ENCODE measurements around the gene MMP11. TPM values are rescaled to one million over a fixed set of nuclear protein-coding genes. Genes with fewer than 3 reads are reported as not detected.

Gene MMP11
- polyA plus RNA-seq, 3 donors from 2014 or later: 0.76 to 1.7 (median 1.2) TPM

DNA sequence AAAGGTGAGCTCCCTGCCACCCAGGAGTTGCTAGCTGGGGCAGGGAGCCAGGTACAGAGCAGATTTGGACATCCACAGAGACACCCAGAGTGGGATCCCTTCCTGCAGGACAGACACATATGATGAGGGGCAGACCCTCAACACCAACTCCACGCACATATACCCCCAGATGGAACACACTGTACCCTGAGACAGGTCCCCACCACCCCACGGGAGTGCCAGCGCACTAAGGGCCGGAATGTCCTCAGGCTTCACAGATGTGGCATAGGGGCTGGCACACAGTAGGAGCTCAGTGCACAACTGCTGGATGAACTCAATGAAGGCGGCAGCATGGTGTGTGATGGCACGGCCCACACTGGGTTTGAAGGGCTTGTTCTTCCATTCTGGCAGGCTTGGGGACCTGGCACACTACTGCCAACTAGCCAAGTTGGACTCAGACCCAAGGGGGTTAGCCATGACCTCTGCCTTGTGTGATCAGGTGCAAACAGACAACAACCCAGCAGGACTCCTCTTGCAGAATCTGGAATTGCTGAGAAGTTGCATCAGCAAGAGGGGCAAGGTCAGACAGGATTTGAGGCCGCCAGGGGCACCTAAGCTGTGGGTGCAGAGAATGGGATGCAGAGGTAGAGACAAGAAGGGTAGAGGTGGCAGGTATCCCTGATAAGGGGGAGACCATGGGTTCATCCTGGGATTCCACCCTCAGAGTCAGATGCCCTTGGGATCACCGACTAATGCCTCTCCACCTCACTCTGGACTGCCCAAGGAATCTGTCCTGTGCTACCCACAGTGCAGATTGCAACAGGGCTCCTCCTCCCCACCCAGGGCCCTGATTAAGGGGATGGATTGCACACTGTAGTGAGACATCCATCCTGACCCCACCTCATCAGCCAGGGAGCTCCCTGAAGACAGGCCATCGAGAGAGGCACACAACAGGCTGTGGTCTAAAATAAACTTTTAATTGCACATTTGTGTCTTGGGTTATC, 7.5 kb upstream of the MMP11 start:
- Mint-ChIP-seq H3K4me3 (peak overlapping the region; percentile 6 to 62 (median 50)), H3K27me3 (ENCODE audit: low read depth in 3 of 3) (peaks cover 0 to 3% (median 2%) of the 10 kb centered on the region in 3 donors), H3K9me3 (no peaks in the 10 kb centered on the region), H3K36me3 (no peaks in the 10 kb centered on the region), H3K4me1 (peaks cover 33 to 40% of the 10 kb centered on the region in 2 donors), H3K27ac (no peak overlapping the region)
- no peak for DNase-seq

DNA sequence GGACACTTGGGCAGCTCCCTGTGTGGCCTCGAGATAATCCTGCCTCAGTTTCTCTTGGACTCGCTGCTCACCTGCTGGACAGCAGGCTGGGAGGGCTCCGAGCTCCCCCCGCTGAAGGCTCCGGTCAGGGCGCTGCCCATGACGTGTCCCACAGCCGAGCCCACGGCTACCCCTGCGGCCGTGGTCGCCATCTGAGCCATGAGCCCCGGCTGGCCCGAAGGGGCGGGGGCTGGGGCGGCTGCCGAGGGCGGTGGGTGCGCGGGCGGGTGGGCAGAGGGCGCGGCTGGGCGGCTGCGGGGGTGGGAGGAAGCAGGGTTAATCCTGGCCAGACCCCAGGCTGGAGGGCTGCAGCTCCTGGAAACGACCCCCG, 5.4 kb upstream of the MMP11 start:
- Mint-ChIP-seq H3K27me3 (ENCODE audit: low read depth in 3 of 3) (peaks cover 0 to 3% (median 1%) of the 10 kb centered on the region in 3 donors), H3K36me3 (no peaks in the 10 kb centered on the region), H3K27ac (no peak overlapping the region), H3K4me3 (peak overlapping the region; percentile 69 to 85 (median 74)), H3K9me3 (no peaks in the 10 kb centered on the region), H3K4me1 (peaks cover 37 to 46% of the 10 kb centered on the region in 2 donors)
- no peak for DNase-seq

DNA sequence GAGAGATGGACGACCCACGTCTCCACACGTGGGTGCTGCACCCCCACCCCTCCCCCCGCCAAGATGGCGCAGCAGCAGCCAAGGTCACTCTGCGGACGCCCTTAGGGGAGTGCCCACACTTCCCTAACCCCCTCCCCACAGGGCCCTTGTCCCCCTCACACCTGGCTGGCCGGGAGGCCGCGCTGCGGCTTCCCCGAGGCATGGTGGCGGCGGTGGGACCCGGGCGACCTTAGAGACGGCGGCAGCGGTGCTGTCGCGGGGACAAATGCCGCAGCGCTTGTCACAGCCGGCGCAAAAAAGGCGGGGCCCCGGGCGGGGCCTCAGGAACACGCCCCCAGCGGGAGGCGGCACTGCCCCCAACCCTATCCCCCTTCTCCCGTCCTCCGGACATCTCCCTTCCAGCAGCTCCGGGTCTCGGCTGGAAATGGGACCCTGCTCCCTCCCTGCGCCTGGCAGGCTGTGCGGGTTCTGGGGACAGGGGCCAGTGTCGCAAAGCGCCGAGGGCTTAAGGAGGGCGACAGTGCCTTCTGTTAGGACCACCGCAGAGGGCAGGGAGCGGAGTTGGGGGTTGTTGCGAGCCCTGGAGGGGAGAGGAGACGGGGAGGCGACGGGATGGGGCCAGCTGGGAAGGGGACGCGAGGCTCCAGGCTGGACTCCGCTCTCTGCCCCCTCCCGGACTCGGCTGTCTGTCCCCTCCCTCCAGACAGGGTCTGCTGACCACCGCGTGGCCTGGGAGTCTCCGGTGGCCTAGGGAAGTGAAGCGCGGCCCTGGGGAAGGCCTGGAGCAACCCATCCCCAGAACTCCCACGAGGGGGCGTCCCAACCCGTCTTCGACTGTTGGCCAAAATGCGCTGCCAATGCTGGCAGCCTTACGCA, 4.7 kb upstream of the MMP11 start, which contains the start of gene CHCHD10:
CHCHD10 (minus strand) TSS at position 300 of the 876 bp plus-strand sequence; CDS start at position 202, 98 bp downstream.
- H3K4me3 Mint-ChIP-seq: peak within 1 kb of the TSS; percentile 77 to 86 (median 83)
- H3K4me1 Mint-ChIP-seq: peaks cover 32 to 42% of the 10 kb centered on the region in 2 donors
- H3K27me3 Mint-ChIP-seq (ENCODE audit: low read depth in 3 of 3): peaks cover 0 to 3% (median 1%) of the 10 kb centered on the region in 3 donors
- no peaks in the 10 kb centered on the region for H3K9me3 Mint-ChIP-seq
- no peaks in the 10 kb centered on the region for H3K36me3 Mint-ChIP-seq
- DNase-seq: peak; percentile 70 to 74 (median 72)
- peak within 1 kb of the TSS in 3 of 6 donors; percentile 60 to 76 (median 75) for H3K27ac Mint-ChIP-seq

DNA sequence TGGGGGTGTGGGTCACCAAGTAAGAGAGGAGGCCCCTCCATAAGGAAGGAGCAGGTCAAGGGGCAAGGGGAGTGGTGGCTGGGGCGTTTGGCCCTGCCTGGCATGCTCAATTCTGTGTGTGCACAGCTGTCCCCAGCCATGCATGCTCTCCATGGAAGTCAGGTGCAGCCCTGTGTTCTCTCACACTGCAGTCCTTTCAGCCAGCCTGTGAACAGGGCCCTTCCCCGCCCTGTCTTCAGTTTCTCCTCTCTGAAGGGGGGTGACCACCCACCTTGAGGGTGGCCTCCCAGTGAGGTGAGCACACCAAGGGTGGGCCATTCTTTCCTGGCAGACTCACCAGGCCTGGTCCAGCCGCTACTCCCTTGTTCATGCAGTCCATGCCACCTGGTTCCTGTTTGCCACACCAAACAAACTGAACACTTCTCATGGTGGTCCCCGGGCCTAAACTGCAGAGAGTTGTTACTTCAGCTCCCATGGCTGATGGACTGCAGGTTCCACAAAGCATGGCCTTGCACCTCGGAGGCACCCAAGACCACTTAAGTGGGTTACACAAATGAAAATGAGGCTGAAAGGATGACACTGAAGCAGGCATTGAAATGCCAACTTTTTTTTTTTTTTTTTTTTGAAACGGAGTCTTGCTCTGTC, 3.2 kb upstream of the MMP11 start:
- H3K27me3 Mint-ChIP-seq (ENCODE audit: low read depth in 3 of 3): peaks cover 0 to 3% (median 1%) of the 10 kb centered on the region in 3 donors

DNA sequence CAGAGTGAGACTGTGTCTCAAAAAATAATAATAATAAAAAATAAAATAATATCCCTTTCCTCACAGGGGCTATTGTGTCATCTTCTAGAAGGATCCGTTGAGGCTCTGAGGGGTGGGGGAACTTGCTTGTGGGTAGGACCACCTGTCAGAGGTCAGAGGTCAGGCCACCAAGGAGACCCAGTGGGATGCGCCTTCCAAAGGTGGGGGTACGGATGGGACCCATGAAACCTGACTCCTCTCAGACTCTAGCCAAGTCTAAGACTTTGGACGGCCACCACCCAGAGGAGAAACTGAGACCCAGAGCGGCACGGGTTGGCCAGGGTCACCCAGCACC, 367 bp upstream of the MMP11 start:
- DNase-seq: no peak
- H3K36me3 Mint-ChIP-seq: no peaks in the 10 kb centered on the region
- peak overlapping the region in 1 of 6 donors; percentile 49 for H3K27ac Mint-ChIP-seq
- H3K27me3 Mint-ChIP-seq (ENCODE audit: low read depth in 3 of 3): peaks cover 0 to 4% (median 2%) of the 10 kb centered on the region in 3 donors
- no peaks in the 10 kb centered on the region for H3K9me3 Mint-ChIP-seq
- peaks cover 5 to 15% of the 10 kb centered on the region in 2 donors for H3K4me1 Mint-ChIP-seq
- peak overlapping the region; percentile 54 to 75 (median 63) for H3K4me3 Mint-ChIP-seq

More for the DNA sequence above, 3.2 kb upstream of the MMP11 start:
- peaks cover 21 to 38% of the 10 kb centered on the region in 2 donors for H3K4me1 Mint-ChIP-seq
- H3K9me3 Mint-ChIP-seq: no peaks in the 10 kb centered on the region
- no peaks in the 10 kb centered on the region for H3K36me3 Mint-ChIP-seq
- H3K4me3 Mint-ChIP-seq: peak overlapping the region in 4 of 5 donors; percentile 26 to 85 (median 62)
- DNase-seq: no peak
- no peak overlapping the region for H3K27ac Mint-ChIP-seq

DNA sequence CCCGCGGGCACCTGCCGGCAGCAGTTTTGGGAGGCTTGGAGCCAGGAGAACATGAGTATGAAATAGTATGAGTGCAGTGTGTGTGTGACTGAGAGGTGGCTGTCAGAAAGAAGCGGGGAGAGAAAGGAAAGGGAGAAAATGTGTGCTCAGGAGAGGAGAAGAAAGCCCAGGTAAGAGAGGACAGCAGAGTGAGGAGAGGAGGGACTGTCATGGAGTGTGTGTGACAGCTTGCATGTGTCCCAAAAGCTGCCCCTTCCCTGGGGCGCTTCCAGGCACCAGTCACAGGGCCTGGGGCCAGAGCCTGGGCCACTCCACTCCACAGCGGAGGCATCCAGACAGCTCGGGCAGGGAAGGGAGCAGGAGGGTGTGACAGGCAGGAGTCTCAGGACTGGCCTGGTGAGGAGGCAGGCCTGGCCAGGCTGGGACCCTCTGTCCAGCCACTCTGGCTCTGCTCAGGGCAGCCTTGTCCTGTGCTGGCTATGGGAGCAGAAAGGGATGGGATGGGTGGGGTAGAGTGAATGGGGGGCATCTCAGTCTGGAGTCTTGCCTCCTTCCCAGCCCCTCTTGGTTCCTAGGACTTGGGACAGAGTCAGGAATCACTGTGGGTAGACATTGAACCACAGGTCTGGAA, 949 bp downstream of the MMP11 start:
- Mint-ChIP-seq H3K9me3 (no peaks in the 10 kb centered on the region), H3K36me3 (no peaks in the 10 kb centered on the region), H3K4me1 (peaks cover 5 to 13% of the 10 kb centered on the region in 2 donors), H3K27ac (peak overlapping the region in 1 of 6 donors; percentile 7), H3K4me3 (peak overlapping the region; percentile 19 to 65 (median 42)), H3K27me3 (ENCODE audit: low read depth in 3 of 3) (peaks cover 0 to 6% (median 2%) of the 10 kb centered on the region in 3 donors)
- DNase-seq: no peak

DNA sequence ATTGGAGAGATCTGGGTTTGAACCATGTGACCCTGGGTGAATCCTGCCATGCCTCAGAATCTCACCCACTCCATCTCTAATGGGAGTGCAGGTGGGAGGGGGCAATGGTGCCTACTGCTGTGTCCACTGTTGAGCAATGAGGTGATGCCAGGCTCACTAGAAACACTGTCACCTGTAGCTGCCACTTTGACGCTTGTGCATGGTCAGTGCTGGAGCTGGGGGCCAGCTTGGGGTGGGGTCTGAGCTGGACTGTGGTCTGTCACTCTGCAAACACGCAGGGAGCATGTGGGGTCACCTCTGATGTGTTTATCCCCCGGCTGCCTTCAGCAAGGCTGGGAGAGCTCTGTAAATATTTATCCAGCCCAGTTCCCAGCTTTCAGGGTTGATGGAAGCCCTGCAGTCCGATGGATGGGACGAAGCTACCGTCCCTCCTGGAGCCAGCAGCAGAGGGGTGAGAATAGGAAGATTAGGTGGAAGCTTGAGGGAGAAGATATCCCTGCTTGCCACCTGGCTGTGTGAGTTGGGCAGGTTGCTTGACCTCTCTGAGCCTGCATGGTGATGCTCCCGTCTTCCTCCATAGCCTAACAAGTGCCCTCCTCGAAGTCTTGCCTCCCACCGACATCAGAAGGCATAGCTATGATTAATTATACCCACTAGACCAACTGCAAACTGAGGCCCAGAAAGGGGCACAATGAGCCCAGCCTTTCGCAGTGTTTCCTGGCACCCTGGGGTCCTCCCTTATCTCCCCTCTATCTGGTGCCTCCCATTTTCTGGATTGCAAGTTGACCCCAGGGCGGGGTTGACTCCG, 1.7 kb downstream of the MMP11 start:
- Mint-ChIP-seq H3K36me3 (no peaks in the 10 kb centered on the region), H3K4me3 (peak overlapping the region in 1 of 5 donors; percentile 34)

DNA sequence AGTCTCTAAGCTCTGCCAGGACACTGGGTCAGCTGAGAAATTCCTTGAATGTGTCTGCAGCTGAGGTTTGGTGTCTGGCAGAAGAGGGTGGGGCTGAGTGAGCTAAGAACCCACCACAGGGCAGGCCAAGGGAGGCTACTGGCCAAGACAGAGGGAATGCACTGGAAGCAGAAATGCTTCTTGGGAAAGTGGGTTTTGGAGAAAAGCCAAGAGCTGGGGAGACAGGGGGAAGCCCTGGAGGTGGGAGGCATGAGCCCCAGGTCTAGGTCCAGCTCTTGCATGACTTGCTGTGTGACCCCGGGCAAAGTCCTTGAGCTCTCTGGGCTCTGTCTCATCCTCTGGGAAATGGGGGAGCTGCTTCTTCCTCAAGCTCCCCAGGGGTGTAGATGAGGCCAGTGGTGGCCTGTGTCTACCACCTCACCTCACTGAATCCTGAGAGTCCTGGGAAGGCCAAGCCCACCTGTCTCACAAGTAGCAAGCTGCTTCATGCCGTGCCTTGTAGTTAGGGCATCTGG, 2.3 kb downstream of the MMP11 start:
- Mint-ChIP-seq H3K4me3 (no peak overlapping the region), H3K9me3 (no peaks in the 10 kb centered on the region), H3K27ac (no peak overlapping the region), H3K4me1 (peaks cover 5 to 13% of the 10 kb centered on the region in 2 donors), H3K36me3 (no peaks in the 10 kb centered on the region), H3K27me3 (ENCODE audit: low read depth in 3 of 3) (peaks cover 0 to 4% (median 3%) of the 10 kb centered on the region in 3 donors)
- DNase-seq: no peak

More for the DNA sequence above, 1.7 kb downstream of the MMP11 start:
- Mint-ChIP-seq H3K27ac (no peak overlapping the region), H3K9me3 (no peaks in the 10 kb centered on the region), H3K27me3 (ENCODE audit: low read depth in 3 of 3) (peaks cover 0 to 6% (median 2%) of the 10 kb centered on the region in 3 donors), H3K4me1 (peaks cover 5 to 13% of the 10 kb centered on the region in 2 donors)
- no peak for DNase-seq

DNA sequence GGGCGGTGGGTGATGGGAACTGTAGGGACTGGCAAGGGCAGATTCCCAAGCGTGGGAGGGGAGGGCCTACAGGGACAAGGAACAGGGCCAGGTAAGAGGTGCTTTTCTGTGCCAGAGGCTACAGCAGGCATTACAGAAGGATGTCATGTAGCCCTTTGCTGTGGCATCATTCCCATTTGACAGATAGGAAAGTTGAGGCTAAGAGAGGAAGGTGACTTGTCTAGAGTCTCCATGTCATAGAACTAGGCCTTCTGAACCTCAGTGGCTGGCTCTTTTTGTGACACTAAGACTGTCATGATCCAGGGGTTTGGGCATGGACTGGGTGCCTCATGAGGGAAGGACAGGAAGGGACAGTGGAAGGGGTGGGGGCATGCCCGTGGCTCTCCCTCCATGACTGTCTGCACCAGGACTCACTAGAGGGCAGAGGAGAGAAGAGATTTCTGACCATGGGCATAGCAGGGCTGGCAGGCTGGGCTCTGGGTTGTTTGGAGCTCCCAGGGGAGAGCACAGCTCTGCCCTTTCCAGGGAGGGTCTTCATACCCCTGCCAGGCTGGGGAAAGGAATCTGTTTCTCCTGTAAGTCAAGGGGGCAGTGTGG, 3.2 kb downstream of the MMP11 start:
- Mint-ChIP-seq H3K27ac (no peak overlapping the region), H3K9me3 (no peaks in the 10 kb centered on the region), H3K36me3 (no peaks in the 10 kb centered on the region), H3K4me3 (no peak overlapping the region), H3K27me3 (ENCODE audit: low read depth in 3 of 3) (peaks cover 0 to 4% (median 3%) of the 10 kb centered on the region in 3 donors), H3K4me1 (peaks cover 4 to 12% of the 10 kb centered on the region in 2 donors)
- no peak for DNase-seq

DNA sequence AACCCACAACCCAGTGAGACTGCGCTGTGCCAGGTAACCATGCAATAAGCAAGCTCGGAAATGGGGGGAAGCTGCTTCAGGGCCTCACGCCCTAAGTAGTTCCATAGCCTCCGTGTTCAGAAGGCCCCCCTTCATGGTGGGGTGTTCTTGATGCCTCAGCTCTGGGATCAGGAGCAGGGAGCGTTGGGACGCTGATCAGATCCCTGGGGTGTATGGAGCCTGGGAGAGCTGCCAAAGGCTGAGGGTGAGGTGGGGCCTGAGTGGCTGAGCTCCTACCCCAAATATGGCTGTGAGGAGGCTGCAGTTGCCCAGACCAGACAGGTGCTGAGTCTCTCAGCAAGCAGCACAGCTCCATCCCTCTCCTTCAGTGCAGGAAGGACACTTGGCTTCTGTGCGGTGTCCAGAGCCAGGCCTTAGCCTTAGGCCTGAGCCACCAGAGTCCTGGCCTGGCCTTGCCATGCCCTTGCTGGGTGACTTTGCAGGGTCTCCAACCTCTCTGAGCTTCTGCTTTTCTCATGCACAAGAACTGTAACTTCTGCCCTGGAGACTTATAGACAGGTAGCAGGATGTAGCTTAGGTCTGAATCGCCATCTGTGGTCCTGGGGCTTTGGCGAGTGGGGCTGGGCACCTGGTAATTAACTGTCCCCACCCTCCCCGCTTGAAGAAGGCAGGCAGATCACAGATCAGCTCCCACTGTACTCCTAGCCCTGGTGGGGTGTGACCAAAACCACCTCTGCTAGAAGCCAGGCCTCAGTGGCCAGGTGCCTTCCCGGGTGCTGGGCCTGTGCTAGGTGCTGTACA, 5.3 kb downstream of the MMP11 start:
- Mint-ChIP-seq H3K9me3 (no peaks in the 10 kb centered on the region), H3K4me1 (peaks cover 0 to 5% of the 10 kb centered on the region in 2 donors), H3K4me3 (no peak overlapping the region), H3K27me3 (ENCODE audit: low read depth in 3 of 3) (peaks cover 0 to 3% (median 3%) of the 10 kb centered on the region in 3 donors), H3K27ac (no peak overlapping the region), H3K36me3 (no peaks in the 10 kb centered on the region)
- DNase-seq: no peak

DNA sequence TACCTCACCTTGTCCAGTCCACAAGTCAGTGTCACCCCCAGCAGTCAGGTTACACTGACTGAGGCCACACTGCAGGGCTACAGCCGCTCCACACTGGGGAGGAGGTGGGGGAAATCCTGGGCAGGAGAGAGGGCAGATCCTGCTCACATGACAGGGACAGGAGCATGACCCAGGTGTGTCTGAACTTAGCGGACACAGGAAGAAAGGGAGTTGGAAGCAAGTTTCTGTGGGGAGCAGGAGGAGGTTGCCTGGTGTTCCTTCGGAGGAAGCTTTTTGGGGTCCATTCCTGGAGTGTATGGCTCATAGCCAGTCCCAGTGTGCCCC, 5.9 kb downstream of the MMP11 start:
- DNase-seq: no peak
- Mint-ChIP-seq H3K9me3 (no peaks in the 10 kb centered on the region), H3K27ac (no peak overlapping the region), H3K27me3 (ENCODE audit: low read depth in 3 of 3) (peaks cover 0 to 3% (median 3%) of the 10 kb centered on the region in 3 donors), H3K4me1 (no peaks in the 10 kb centered on the region), H3K4me3 (no peak overlapping the region), H3K36me3 (no peaks in the 10 kb centered on the region)
